SK-N-SH treated with all-trans-retinoic acid at 6 μM for 48 hours (cell line): ENCODE measurements around the gene ZFP91.

Experiments
- ATAC-seq: fragments of 200-7000 bp; cut with Tn5 transposase; 3 replicates; pipeline ENCODE4 v1.9.1; 2020; ENCODE audit warnings: mild to moderate bottlenecking, moderate library complexity
- ARNTL ChIP-seq: fragments of 450-650 bp; formaldehyde crosslinking; IDR thresholded peaks from 2 replicates; pipeline ENCODE4 v1.5.0; 2020; ENCODE audit warnings: low read depth, mild to moderate bottlenecking, moderate library complexity, borderline replicate concordance
- BACH2 ChIP-seq: fragments of 250-450 bp; sonication (Bioruptor Pico); IDR thresholded peaks from 2 replicates; pipeline ENCODE4 v1.9.0; 2021; ENCODE audit warnings: mild to moderate bottlenecking, borderline replicate concordance
- CSDC2 ChIP-seq: fragments of 250-450 bp; sonication (Bioruptor Pico); IDR thresholded peaks from 2 replicates; pipeline ENCODE4 v1.5.0; 2020; ENCODE audit warnings: mild to moderate bottlenecking, moderate library complexity
- ESRRG ChIP-seq: fragments of 250-450 bp; sonication (Bioruptor Pico); IDR thresholded peaks from 2 replicates; pipeline ENCODE4 v1.6.1; 2021; ENCODE audit warnings: mild to moderate bottlenecking
- GLIS3 ChIP-seq: fragments of 250-450 bp; sonication (Bioruptor Pico); IDR thresholded peaks from 2 replicates; pipeline ENCODE4 v1.5.0; 2020; ENCODE audit warnings: mild to moderate bottlenecking, moderate library complexity
- ISL1 ChIP-seq: fragments of 250-450 bp; sonication (Bioruptor Pico); IDR thresholded peaks from 2 replicates; pipeline ENCODE4 v2.1.2; 2022; ENCODE audit warnings: mild to moderate bottlenecking, moderate library complexity
- OSR1 ChIP-seq: fragments of 250-450 bp; sonication (Bioruptor Pico); IDR thresholded peaks from 2 replicates; pipeline ENCODE4 v1.8.0; 2022; ENCODE audit warnings: moderate library complexity, mild to moderate bottlenecking, inconsistent platforms
- PPARA ChIP-seq: fragments of 250-450 bp; sonication (Bioruptor Pico); IDR thresholded peaks from 2 replicates; pipeline ENCODE4 v1.5.0; 2020; ENCODE audit warnings: mild to moderate bottlenecking, borderline replicate concordance
- RARB ChIP-seq: fragments of 250-450 bp; sonication (Bioruptor Pico); IDR thresholded peaks from 2 replicates; pipeline ENCODE4 v1.8.0; 2021; ENCODE audit warnings: mild to moderate bottlenecking, moderate library complexity
- SNAI2 ChIP-seq: fragments of 250-450 bp; sonication (Bioruptor Pico); IDR thresholded peaks from 2 replicates; pipeline ENCODE4 v1.5.0; 2020; ENCODE audit warnings: mild to moderate bottlenecking, moderate library complexity
- TCF4 ChIP-seq: fragments of 250-450 bp; sonication (Bioruptor Pico); IDR thresholded peaks from 2 replicates; pipeline ENCODE4 v1.8.0; 2021; ENCODE audit warnings: mild to moderate bottlenecking, moderate library complexity, borderline replicate concordance
- TOX ChIP-seq: fragments of 250-450 bp; sonication (Bioruptor Pico); IDR thresholded peaks from 2 replicates; pipeline ENCODE4 v1.8.0; 2021; ENCODE audit warnings: mild to moderate bottlenecking, moderate library complexity, borderline replicate concordance
- ZFP3 ChIP-seq: fragments of 250-450 bp; sonication (Bioruptor Pico); IDR thresholded peaks from 2 replicates; pipeline ENCODE4 v1.5.0; 2020; ENCODE audit warnings: mild to moderate bottlenecking, moderate library complexity
- ZFP30 ChIP-seq: fragments of 450-650 bp; formaldehyde crosslinking; IDR thresholded peaks from 2 replicates; pipeline ENCODE4 v1.5.0; 2022; ENCODE audit warnings: mild to moderate bottlenecking, moderate library complexity
- ZNF565 ChIP-seq: fragments of 450-650 bp; formaldehyde crosslinking; conservative IDR thresholded peaks from 2 replicates; pipeline ENCODE4 v1.5.0; 2020; ENCODE audit warnings: low read depth, mild to moderate bottlenecking, moderate library complexity
- ZNF8 ChIP-seq: fragments of 450-650 bp; formaldehyde crosslinking; IDR thresholded peaks from 2 replicates; pipeline ENCODE4 v1.5.0; 2020; ENCODE audit warnings: mild to moderate bottlenecking, moderate library complexity
- TF ChIP-seq, protein P1 (sequence below): fragments of 250-450 bp; sonication (Bioruptor Pico); IDR thresholded peaks from 2 replicates; pipeline ENCODE4 v1.8.0; 2020; ENCODE audit warnings: mild to moderate bottlenecking, moderate library complexity, borderline replicate concordance
- TF ChIP-seq, protein P2 (sequence below): fragments of 250-450 bp; sonication (Bioruptor Pico); IDR thresholded peaks from 2 replicates; pipeline ENCODE4 v1.5.1; 2021; ENCODE audit warnings: mild to moderate bottlenecking, moderate library complexity
- TF ChIP-seq, protein P3 (sequence below): fragments of 250-450 bp; sonication (Bioruptor Pico); IDR thresholded peaks from 2 replicates; pipeline ENCODE4 v1.8.0; 2021; ENCODE audit warnings: low read depth, mild to moderate bottlenecking, moderate library complexity, borderline replicate concordance
- TF ChIP-seq, protein P4 (sequence below): fragments of 250-450 bp; sonication (Bioruptor Pico); IDR thresholded peaks from 2 replicates; pipeline ENCODE4 v1.5.1; 2020; ENCODE audit warnings: low read depth, mild to moderate bottlenecking, moderate library complexity
- TF ChIP-seq, protein P5 (sequence below): fragments of 250-450 bp; sonication (Bioruptor Pico); IDR thresholded peaks from 2 replicates; pipeline ENCODE4 v1.5.0; 2020; ENCODE audit warnings: mild to moderate bottlenecking, moderate library complexity

The ZFP91 gene

DNA sequence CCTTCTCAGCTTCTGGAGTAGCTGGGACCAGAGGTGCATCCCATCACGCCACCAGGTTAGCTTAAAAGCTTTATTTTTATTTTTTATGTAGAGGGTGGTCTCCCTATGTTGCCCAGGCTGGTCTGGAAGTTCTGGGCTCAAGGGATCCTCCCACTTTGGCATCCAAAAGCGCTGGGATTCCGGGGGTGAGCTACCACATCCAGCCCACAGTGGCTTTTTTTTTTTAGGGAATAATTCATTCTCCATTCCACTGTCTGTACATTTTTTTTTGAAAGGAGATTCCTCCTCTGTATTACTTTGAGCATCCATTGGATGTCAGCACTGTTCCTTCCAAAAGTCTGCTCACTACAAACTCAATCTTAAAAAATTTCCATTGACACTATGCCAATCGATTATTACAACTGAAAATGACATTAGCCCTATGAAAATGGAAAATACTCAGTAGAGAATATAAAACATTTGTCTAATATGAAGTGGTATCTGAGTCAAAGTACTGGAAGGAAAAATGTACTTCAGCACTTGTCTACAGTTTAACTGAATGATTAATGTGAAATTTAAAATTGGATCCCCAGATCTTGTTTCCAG lies 1.9 kb upstream of the ZFP91 start (continued):
- TF ChIP-seq, protein P1, sequence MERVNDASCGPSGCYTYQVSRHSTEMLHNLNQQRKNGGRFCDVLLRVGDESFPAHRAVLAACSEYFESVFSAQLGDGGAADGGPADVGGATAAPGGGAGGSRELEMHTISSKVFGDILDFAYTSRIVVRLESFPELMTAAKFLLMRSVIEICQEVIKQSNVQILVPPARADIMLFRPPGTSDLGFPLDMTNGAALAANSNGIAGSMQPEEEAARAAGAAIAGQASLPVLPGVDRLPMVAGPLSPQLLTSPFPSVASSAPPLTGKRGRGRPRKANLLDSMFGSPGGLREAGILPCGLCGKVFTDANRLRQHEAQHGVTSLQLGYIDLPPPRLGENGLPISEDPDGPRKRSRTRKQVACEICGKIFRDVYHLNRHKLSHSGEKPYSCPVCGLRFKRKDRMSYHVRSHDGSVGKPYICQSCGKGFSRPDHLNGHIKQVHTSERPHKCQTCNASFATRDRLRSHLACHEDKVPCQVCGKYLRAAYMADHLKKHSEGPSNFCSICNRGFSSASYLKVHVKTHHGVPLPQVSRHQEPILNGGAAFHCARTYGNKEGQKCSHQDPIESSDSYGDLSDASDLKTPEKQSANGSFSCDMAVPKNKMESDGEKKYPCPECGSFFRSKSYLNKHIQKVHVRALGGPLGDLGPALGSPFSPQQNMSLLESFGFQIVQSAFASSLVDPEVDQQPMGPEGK = no peak
- no peak for TF ChIP-seq TCF4
- TF ChIP-seq OSR1 (CRISPR knock-in tag) = no peak
- TF ChIP-seq, all 23 proteins: peak for 0

DNA sequence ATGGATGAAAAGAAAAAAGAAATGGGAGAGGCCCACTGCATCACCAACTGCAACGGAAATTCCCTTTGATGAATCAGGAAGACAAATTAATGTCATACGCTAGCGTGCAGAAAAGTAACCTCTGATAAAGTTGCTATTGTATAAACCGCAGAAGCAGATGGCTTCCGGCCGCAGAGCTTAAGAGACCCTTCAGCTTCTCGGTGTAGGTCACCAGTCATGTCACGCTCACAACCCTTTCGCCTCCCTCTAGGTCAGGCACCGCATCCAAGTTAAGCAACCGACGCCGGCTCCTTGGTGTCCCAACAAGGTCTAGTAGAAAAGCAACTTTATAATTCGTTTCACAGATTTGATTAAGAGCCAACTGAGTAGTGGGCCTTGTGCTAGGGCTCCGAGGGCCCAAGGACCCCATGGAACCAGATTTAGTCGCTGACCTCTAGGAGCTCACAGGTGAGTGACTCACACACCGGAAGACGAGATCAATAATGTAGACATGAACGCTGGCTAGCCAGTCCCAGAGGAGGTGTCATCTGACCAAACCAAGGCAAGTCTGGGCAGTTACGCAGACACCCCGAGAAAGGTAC lies 1.2 kb upstream of the ZFP91 start:
- peak; percentile 92; the same call in 1 of the 2 replicates for TF ChIP-seq ZNF8
- TF ChIP-seq RARB (CRISPR knock-in tag) = no peak
- TF ChIP-seq, protein P2, sequence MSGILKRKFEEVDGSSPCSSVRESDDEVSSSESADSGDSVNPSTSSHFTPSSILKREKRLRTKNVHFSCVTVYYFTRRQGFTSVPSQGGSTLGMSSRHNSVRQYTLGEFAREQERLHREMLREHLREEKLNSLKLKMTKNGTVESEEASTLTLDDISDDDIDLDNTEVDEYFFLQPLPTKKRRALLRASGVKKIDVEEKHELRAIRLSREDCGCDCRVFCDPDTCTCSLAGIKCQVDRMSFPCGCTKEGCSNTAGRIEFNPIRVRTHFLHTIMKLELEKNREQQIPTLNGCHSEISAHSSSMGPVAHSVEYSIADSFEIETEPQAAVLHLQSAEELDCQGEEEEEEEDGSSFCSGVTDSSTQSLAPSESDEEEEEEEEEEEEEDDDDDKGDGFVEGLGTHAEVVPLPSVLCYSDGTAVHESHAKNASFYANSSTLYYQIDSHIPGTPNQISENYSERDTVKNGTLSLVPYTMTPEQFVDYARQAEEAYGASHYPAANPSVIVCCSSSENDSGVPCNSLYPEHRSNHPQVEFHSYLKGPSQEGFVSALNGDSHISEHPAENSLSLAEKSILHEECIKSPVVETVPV (CRISPR knock-in tag) = no peak
- TF ChIP-seq, protein P3, sequence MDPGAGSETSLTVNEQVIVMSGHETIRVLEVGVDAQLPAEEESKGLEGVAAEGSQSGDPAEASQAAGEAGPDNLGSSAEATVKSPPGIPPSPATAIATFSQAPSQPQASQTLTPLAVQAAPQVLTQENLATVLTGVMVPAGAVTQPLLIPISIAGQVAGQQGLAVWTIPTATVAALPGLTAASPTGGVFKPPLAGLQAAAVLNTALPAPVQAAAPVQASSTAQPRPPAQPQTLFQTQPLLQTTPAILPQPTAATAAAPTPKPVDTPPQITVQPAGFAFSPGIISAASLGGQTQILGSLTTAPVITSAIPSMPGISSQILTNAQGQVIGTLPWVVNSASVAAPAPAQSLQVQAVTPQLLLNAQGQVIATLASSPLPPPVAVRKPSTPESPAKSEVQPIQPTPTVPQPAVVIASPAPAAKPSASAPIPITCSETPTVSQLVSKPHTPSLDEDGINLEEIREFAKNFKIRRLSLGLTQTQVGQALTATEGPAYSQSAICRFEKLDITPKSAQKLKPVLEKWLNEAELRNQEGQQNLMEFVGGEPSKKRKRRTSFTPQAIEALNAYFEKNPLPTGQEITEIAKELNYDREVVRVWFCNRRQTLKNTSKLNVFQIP (CRISPR knock-in tag) = no peak
- TF ChIP-seq, protein P4, sequence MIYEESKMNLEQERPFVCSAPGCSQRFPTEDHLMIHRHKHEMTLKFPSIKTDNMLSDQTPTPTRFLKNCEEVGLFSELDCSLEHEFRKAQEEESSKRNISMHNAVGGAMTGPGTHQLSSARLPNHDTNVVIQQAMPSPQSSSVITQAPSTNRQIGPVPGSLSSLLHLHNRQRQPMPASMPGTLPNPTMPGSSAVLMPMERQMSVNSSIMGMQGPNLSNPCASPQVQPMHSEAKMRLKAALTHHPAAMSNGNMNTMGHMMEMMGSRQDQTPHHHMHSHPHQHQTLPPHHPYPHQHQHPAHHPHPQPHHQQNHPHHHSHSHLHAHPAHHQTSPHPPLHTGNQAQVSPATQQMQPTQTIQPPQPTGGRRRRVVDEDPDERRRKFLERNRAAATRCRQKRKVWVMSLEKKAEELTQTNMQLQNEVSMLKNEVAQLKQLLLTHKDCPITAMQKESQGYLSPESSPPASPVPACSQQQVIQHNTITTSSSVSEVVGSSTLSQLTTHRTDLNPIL (CRISPR knock-in tag) = no peak
- no peak for TF ChIP-seq ZNF565 (CRISPR knock-in tag)
- no peak for TF ChIP-seq ESRRG (CRISPR knock-in tag)
- TF ChIP-seq GLIS3 (CRISPR knock-in tag) = no peak
- ATAC-seq = no peak; the same call in none of the 3 replicates

DNA sequence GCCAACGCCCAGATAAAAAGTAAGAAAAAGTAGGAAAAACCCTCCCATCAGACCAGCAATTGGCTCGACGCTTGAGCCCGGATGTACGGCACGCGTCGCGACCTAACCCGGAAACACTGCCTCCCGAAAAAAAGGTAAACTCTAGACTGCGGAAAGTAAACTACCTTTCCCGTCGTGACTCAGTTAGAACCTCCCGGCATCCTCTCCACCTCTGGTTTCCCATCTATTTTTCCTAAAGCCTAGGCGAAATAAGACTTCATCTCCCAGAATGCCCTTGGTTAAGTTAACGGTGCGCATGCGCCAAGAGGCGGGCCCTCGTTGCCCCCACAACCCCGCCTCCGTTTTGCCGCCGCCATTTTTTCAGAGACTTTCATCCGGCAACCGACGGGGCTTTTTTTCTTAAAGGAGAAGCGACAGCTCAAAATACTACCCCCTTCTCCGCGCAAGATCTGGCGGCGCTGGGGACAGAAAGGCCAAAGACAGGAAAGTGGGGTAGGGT lies 678 bp upstream of the ZFP91 start:
- ATAC-seq = peak; percentile 82
- TF ChIP-seq ZNF565 (CRISPR knock-in tag) (no peak), OSR1 (CRISPR knock-in tag) (no peak), ESRRG (CRISPR knock-in tag) (no peak), CSDC2 (CRISPR knock-in tag) (no peak), TCF4 (no peak), ARNTL (CRISPR knock-in tag) (no peak), ISL1 (CRISPR knock-in tag) (no peak), PPARA (CRISPR knock-in tag) (no peak), ZNF8 (no peak; the same call in 1 of the 2 replicates), SNAI2 (no peak), ZFP30 (CRISPR knock-in tag) (no peak), RARB (CRISPR knock-in tag) (no peak), TOX (no peak), ZFP3 (CRISPR knock-in tag) (no peak), BACH2 (CRISPR knock-in tag) (no peak)
- TF ChIP-seq, protein P4 (CRISPR knock-in tag) = no peak
- TF ChIP-seq, protein P2 (CRISPR knock-in tag) = no peak
- TF ChIP-seq, protein P5, sequence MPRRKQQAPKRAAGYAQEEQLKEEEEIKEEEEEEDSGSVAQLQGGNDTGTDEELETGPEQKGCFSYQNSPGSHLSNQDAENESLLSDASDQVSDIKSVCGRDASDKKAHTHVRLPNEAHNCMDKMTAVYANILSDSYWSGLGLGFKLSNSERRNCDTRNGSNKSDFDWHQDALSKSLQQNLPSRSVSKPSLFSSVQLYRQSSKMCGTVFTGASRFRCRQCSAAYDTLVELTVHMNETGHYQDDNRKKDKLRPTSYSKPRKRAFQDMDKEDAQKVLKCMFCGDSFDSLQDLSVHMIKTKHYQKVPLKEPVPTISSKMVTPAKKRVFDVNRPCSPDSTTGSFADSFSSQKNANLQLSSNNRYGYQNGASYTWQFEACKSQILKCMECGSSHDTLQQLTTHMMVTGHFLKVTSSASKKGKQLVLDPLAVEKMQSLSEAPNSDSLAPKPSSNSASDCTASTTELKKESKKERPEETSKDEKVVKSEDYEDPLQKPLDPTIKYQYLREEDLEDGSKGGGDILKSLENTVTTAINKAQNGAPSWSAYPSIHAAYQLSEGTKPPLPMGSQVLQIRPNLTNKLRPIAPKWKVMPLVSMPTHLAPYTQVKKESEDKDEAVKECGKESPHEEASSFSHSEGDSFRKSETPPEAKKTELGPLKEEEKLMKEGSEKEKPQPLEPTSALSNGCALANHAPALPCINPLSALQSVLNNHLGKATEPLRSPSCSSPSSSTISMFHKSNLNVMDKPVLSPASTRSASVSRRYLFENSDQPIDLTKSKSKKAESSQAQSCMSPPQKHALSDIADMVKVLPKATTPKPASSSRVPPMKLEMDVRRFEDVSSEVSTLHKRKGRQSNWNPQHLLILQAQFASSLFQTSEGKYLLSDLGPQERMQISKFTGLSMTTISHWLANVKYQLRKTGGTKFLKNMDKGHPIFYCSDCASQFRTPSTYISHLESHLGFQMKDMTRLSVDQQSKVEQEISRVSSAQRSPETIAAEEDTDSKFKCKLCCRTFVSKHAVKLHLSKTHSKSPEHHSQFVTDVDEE (CRISPR knock-in tag) = no peak
- TF ChIP-seq, protein P3 (CRISPR knock-in tag) = no peak
